D341Med (cell line): ENCODE results near the gene IL1B.
"Not testable (repeated sequence)": the region's sequence is repeated elsewhere in the genome, so short reads cannot be mapped to it uniquely, and the experiment has no call there.

Source experiments
- DNase-seq: peaks from one replicate; pipeline ENCODE4 v3.0.0; 2012; ENCODE audit warnings: low spot score

The IL1B gene

DNA sequence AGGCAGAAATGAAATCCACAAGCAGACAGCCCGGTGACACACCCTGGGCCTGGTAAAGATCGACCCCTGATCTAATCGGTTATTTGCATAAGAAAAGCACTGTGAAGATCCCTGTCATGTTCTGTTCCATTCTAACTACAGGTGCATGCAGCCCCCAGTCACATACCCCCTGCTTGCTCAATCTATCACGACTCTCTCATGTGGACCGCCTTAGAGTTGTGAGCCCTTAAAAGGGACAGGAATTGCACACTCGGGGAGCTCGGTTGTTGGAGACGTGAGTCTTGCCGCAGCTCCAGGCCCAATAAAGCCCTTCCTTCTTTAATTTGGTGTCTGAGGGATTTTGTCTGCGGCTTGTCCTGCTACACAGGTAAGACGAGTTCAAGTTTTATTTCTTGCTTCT is 13.4 kb upstream of the IL1B start:
- no peak for DNase-seq

DNA sequence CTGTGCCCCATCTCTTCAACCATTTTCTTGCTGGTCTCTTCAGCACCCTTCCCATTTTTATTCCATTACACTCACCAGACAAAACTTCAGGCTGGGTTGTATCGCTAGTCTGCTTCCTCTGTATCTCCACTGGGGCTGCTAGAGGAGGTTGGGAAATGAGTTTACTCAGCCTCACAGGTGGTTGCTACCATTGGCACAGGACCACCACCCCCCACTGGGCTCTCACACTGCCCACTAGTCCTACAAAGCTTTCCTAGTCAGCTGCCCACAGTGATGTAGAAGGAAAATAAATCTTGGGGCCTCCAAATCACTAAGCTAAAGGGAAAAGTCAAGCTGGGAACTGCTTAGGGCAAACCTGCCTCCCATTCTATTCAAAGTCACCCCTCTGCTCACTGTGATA is 12.3 kb upstream of the IL1B start:
- no peak for DNase-seq

DNA sequence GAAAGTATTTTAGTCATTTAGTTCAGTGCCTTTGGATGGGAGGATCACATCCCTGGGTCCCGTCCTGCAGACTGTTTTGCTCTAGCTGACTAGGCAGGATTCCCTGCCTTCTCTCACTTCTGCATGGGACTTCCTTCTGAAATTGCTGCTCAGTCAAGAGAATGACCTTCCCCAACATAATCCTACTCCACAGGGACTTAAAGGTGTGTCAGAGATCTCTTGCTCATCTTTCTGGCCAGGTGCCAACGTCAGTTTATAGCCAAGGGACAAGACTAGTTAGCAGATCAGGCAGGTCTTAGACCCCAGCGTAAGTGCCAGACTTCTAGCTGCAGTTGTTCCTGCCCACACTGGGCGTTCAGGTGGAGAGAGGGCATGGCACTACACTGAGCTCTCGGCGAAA is 9.5 kb upstream of the IL1B start:
- DNase-seq, result no peak

DNA sequence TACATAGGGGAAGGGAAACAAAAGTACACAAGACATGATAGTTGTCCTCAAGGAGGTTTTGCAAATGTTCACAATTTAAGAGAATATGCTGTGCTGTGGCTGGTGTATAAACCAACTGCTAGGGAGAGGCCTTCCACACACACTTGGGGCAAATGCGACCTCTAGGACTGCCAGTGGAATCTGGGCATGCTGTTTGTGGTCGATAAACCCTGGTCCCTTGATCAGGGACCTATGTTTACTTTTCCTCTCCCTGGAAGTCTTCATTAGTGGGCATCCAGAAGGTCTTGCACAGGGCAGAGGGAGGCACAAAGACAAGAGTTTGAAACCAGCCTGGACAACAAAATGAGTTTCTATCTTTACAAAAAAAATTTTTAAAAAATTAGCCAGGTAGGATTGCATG is 7.3 kb upstream of the IL1B start:
- DNase-seq, result no peak

DNA sequence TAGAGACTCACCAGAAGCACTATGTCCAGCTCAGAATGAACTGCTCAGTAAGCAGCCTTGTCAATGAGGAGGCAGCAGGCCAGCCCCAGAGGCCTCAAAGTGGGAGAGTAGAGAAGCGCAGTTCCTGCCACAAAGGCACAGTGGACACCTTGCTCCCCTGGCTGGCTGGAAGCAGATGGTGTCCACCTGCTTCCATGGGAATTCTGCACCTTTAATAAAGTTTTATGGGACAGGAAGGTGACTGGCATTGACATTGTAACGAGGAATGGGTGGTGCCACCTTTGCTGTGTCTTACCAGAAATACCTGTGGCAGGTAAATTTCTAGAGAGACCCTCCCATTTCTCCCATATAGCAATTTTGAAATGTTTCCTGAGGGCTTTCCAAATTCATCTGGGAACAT is 6.7 kb upstream of the IL1B start:
- DNase-seq, result no peak

DNA sequence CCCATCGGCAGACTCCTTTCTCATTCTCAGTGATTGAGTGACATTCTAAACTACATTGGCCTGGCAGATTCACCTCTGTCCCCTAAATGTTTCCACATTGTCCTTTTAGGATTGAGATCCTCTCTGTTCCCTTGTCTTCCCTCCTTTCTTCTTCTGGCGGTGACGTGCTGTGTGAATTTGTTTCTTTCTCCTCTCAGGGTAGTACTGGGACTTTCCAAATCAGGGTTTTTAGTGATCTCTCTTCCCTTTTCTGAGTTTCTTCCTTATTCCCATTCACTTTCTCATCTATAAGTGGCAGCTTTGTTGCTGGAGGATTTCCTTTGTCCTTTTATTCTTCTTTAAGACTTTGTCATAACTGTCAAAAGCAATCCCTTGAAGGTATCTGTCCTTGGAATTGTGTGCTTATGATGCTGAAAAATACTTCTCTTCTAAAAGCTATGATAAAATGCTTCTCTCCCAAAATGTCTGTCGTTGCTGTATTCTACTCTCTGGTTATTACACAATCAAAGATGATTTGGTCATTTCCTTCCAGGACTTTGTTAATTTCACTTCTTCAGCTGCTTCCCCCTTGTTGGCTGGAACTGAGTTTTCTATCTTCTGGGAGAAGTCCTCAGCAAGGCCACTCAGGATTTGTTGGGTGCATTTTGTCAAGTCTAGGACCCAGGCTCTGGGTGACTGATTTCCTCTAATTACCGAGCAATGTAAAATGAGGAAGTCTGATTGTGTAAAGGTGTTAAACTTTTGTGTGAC is 4.9 kb upstream of the IL1B start:
- DNase-seq, result no peak

DNA sequence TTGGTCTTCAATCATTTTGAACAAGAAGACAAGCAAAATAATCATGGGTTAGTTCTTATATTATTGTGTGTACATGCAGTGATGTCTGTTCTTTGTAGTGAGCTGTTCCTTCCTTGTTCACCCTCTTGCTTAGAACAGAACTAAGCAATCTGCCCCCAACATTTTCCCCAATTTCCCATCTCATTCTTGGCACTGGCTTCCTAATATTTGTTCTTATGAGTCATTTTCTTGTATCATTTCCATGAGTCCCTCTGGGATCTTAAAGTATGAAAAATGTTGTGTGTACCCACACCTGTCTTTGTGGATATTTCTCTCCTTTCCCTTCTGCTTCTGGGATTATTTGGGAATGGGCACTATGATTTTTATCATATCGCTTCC is 3.5 kb upstream of the IL1B start:
- no peak for DNase-seq

DNA sequence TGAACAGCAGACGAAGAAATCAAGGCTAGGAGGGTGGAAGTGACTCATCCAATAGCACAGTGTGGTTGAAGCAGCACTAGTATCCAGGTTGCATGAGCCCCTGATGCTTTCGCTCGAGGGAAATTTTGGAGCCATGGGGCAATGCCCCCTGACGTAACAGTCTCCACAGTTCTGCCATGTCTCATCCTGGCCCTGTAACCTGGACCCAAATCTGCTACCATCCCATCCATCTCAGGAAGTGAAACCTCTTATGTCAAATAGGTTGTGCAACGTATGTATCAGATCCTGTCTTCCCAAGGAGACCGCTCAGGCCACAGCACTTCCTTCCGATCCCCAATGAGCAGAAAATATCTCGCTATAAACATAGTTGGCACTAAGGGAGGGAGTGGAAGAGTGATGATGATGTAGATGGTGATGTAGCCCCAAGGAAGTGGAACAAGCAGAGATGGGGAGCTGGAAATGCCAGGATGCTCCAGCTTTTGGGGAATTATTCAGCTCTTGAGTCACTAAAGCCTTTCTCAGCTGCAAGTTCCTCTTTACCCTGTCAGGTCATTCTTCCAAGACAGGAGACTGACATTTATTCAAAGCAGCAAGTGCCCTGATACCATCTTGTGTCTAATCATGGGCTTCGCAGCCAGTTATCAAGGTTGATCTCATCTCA is 3.0 kb upstream of the IL1B start:
- no peak for DNase-seq

DNA sequence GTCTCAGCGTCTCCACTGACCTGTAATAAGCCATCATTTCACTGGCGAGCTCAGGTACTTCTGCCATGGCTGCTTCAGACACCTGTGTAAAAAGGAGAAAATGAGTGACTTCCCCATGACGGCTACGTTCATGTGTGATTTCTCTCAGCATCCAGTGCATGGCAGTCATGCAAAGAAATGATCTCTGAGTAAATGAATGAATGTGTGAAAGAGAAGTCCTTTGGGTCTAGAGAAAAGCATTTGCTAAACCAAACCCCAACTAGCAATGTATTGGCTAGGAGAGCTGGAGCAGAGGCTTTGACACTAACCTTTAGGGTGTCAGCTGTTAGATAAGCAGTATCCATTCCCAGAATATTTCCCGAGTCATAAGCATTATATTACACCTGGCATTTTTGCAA is 417 bp downstream of the IL1B start:
- DNase-seq, result no peak

DNA sequence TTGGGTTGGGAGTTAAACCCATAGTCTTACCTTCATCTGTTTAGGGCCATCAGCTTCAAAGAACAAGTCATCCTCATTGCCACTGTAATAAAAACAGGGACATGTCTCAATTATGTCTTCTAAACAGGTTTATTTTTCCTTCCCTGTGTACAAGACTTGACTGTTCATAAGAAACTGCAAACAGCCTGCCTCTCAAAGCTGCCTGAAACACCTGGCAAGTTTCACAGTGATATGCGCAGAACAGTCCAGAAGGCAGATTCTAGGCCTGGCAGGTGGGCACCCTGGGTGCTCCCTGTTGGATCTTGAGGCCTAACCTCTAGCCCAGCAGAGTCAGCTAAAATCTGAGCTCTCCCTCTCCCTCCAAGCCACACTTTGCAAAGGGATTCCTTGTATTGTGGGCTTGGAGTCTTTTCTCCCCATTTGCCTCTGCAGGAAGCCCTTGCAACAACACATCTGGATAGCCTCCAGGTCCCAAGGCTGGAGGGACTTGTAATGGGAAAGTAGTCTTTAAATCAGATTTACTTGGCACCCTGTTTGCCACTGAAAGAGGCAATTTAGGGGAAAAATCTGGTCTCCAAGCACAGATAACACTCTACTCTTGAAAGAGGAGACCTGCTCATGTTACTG is 930 bp downstream of the IL1B start:
- no peak for DNase-seq

DNA sequence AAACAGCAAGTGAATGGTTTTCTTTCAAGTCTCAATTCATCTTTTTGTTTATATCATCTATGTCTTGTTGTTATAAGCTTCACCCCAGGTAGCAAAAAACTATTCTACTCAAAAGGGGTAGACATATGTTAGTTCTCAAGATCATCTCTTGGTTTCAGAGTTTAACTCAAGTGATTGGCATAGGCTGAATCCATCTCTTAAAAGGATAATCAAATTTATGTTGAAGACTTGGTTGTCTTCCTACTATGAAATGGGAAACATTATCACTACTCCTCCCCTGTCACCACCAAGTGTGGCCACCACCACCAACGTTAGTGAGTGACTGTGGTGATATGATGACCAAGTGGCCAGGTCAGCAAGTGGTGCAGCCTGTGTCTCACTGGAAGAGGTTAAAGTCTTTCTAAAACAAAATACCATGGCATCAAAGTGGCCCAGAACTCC is 1.5 kb downstream of the IL1B start:
- no peak for DNase-seq

DNA sequence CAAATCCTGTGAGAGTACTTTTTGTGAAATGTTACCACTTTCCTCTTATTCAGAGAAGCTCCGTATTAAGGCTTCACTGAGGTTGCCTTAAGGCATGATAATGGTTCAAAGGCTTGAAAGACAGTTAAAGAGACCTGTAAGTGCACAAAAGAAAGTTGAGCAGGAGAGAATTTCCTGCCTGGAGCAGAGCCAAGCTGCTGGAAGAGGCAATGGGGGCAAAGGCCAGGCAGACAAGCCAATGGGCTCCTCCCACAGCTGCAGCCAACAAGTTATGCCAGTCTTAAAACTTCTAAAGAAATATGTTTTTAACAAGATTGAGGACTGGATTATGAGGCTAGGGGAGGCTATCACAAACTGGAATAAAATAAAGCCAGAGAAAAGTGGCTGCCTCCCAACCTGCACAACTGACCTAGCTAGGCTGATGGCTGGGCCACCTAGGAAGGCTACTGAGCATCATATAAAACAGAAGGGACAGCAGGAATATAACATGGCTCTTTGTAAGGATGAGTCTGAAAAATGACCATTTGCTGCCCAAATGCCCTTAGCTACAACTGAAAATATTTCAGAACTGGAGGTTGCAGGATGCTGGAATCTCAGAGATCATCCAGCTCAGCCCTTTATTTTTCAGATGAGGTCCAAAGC is 2.1 kb downstream of the IL1B start:
- no peak for DNase-seq

DNA sequence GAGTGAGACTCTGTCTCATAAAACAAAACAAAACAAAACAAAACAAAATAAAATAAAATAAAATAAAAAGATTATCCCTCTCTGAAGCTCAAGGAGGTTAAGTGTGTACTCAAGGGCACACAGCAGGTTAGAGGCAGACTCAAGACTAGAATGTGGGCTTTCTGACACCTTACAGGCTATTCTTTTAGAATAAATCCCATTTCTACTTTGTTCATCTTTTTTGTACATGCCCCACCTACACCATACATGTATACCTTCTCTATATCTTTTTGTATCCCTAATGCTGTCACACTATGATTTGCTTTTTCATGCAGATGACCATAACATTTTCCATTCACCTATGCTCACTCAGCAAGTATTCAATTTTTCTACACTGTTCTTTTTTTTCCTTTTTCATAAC is 2.6 kb downstream of the IL1B start:
- DNase-seq, result no peak

DNA sequence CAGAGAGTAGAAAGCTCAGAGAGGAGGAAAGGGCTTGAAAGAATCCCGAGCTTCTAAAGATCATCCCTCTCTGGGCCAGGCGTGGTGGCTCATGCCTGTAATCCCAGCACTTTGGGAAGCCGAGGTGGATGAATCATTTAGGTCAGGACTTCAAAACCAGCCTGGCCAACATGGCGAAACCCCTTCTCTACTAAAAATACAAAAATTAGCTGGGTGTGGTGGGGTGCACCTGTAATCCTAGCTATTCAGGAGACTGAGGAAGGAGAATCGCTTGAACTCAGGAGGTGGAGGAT is 3.0 kb downstream of the IL1B start:
- not testable (repeated sequence) for DNase-seq

DNA sequence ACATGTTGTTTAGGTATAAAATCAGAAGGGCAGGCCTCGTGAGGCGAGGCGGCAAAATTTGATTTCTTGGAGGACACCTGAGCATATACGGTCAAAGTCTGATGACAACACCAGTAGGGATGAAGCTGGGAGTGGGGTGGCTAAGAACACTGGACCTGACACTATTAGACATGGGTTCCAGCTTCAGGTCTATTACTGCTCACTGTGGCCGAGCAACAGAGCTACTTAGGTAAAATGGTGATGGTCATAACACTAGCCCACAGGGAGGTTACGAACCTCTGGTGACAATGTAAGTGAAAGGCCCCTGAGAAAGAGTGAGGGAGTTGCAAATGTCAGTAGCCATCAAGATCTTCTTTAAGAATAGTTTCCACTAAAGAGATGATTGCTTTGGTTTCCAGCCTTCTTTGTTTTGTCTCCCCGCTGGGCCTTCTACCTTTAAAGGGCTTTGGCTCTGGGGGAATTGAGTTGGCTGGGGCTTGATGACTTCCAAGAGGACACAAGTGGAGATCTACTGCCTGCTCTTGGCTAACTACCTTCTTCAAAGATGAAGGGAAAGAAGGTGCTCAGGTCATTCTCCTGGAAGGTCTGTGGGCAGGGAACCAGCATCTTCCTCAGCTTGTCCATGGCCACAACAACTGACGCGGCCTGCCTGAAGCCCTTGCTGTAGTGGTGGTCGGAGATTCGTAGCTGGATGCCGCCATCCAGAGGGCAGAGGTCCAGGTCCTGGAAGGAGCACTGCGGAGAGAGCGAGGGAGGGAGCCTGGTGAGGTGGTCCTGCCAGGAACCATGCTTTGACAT is 3.5 kb downstream of the IL1B start:
- no peak for DNase-seq

DNA sequence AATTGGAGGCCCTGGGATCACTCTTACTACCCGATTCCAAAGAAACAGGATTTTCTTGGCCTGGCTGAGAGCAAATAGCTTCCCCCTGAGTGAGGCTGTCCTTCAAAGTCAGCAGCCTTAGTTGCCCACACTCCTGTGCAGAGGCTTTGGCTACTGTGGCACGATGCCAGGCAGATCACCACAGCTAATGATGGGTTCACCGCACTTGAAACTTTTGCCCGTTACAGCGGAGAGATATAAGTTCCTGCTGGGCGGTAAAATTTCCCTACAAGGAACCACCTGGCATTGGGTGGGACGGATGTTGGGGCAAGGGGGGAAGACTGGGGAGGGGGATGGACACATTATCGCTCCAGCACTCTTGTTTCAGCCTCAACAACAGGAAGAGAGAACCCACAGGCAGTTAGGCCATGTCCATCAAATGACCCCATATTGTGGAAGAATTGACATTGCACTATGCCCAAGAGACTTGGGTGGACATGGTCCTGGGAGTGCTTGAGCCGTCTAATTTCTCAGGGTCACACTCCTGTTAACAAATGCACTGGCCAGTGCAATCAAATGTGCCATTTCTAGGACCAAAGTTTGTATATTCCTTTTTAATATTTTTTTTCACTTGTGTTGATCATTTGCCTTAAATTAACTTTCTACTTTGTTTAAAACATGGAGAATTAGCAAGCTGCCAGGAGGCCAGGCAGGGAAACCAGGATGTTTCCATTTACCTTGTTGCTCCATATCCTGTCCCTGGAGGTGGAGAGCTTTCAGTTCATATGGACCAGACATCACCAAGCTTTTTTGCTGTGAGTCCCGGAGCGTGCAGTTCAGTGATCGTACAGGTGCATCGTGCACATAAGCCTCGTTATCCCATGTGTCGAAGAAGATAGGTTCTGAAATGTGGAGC is 4.4 kb downstream of the IL1B start:
- no peak for DNase-seq

DNA sequence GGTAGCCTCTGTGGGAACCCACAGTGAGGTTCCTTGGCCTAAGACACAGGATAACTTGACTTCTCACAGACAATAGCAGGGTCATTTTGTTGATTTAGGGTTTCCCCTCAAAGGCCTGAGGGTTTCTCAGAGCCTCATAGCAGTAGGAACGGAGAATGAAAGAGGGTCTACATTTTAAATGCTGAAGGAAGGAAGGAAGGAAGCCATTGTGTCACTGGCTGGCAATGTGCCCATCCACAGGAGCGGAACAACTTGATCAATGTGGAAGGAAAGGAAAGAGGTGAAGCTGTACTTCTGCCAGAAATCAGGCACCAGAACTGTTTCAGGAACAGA is 5.1 kb downstream of the IL1B start:
- no peak for DNase-seq

DNA sequence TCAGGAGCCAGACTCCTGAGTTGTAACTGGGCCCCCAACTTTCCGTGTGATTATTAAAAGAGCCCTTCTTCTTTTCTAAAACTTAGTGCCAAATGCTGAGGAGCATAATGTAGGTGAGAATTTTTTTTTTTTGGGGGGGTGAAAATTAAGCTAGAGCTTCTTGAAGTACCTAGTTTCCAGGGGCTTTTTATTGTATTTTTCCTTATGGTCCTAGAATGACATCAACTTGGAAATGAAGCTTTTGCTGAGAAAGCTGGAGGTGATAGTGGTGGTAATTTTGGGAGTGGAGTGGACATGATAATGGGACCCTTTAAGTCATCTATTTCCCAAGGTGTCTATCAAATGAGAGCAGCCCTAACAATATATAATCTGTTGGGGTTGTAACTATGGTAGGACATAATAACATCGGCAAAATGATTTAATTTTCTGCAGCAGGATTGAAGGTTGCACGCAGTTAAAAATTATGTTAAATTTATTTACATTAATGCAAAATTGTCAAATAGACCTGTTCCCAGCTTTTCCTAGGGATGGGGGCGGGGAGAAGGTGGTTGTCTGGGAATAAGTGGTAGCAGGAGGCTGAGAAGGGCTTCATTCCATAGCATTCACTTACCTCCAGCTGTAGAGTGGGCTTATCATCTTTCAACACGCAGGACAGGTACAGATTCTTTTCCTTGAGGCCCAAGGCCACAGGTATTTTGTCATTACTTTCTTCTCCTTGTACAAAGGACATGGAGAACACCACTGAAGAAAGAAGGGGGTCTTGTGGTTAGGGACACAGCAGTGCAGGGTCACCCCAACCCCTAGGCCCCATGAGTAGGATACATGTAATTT is 5.7 kb downstream of the IL1B start:
- DNase-seq, result no peak

DNA sequence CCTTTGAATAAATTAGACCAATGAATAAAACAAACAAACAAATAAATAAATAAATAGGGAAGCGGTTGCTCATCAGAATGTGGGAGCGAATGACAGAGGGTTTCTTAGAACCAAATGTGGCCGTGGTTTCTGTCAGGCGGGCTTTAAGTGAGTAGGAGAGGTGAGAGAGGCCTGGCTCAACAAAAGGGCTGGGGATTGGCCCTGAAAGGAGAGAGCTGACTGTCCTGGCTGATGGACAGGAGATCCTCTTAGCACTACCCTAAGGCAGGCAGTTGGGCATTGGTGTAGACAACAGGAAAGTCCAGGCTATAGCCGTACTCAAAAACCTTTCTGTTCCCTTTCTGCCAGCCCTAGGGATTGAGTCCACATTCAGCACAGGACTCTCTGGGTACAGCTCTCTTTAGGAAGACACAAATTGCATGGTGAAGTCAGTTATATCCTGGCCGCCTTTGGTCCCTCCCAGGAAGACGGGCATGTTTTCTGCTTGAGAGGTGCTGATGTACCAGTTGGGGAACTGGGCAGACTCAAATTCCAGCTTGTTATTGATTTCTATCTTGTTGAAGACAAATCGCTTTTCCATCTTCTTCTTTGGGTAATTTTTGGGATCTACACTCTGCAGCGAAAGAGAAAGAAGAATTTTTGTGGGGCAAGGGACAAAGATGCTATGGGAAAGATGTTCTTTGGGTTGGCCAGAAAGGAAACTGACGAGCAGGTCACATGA is 6.5 kb downstream of the IL1B start:
- DNase-seq, result no peak
